Measurements from ENCODE around the gene THSD7A.

Gene THSD7A

GRCh38 chr7:11650030-11650429 is 182.0 kb downstream of the THSD7A start:
- no peak for DNase-seq (ENCODE audit: extremely low read depth, low read depth)
- no peak for TF ChIP-seq CTCF (IDR thresholded peaks at IDR 0.05; ENCODE audit: low read depth, low read length)

GRCh38 chr7:11648980-11649379 is 183.0 kb downstream of the THSD7A start:
- TF ChIP-seq CTCF (IDR thresholded peaks at IDR 0.05; ENCODE audit: low read depth, low read length) = no peak
- no peak for DNase-seq (ENCODE audit: extremely low read depth, low read depth)

GRCh38 chr7:11648101-11648500 is 183.9 kb downstream of the THSD7A start:
- TF ChIP-seq CTCF (IDR thresholded peaks at IDR 0.05; ENCODE audit: low read depth, low read length) = no peak
- DNase-seq (ENCODE audit: extremely low read depth, low read depth) = no peak

GRCh38 chr7:11642841-11643240 is 189.2 kb downstream of the THSD7A start:
- DNase-seq (ENCODE audit: extremely low read depth, low read depth) = no peak
- TF ChIP-seq CTCF (IDR thresholded peaks at IDR 0.05; ENCODE audit: low read depth, low read length) = no peak

GRCh38 chr7:11642276-11642675 is 189.7 kb downstream of the THSD7A start:
- no peak for DNase-seq (ENCODE audit: extremely low read depth, low read depth)
- TF ChIP-seq CTCF (IDR thresholded peaks at IDR 0.05; ENCODE audit: low read depth, low read length) = no peak

- no peak for DNase-seq (ENCODE audit: extremely low read depth, low read depth)
- no peak for TF ChIP-seq CTCF (IDR thresholded peaks at IDR 0.05; ENCODE audit: low read depth, low read length)
Observed at GRCh38 chr7:11638011-11638774, 193.8 kb downstream of the THSD7A start.

- TF ChIP-seq CTCF (IDR thresholded peaks at IDR 0.05; ENCODE audit: low read depth, low read length) = no peak
- no peak for DNase-seq (ENCODE audit: extremely low read depth, low read depth)
Observed at GRCh38 chr7:11636274-11636673, 195.7 kb downstream of the THSD7A start.
